GM10266 (cell line): Measurements from ENCODE around the gene VIPR1.

ENCODE experiments used
- DNase-seq: peaks from one replicate; pipeline ENCODE4 v3.0.0; 2012; ENCODE audit errors: extremely low spot score
- TF ChIP-seq, protein P1 (sequence below): IDR thresholded peaks from 2 replicates; pipeline ENCODE4 v1.5.1; 2012; ENCODE audit warnings: mild to moderate bottlenecking, low read depth; ENCODE audit not compliant: control insufficient read depth, insufficient read depth; ENCODE audit errors: missing control alignments

VIPR1 gene

DNA sequence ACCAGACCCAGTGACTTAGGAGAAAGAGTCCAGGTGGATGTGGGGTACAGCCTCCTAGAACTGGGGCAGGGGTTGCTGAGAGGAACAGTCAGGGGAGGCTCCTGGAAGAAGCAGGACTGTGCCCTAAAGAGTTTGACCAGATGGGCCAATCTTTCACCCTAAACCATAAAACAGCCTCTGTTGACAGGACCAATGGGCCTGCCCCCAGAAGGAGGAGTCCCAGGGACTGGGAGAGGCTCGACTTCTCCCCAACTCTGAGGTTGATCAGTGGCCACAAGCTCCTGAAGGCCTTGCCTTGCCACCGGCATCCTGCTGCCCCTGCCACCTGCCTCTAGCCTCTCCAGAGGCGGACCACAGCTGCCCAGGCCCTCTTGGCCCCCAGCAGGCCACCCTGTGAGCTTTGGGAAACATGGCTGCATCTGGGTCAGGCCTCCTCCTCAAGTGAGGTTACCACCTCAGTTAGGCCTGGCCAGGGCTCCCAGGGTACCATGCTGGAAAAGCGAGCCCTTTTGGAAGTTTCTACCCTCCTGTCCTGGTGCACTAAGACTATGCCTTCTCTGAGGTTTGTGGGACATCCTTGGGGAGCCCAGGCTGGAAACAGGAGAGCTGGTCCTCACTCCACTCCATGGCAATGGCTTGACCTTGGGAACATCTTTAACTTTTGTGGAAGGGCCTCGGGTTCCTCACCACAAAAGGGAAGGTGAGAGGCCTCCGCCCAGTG lies 2.8 kb downstream of the VIPR1 start:
- TF ChIP-seq, protein P1, sequence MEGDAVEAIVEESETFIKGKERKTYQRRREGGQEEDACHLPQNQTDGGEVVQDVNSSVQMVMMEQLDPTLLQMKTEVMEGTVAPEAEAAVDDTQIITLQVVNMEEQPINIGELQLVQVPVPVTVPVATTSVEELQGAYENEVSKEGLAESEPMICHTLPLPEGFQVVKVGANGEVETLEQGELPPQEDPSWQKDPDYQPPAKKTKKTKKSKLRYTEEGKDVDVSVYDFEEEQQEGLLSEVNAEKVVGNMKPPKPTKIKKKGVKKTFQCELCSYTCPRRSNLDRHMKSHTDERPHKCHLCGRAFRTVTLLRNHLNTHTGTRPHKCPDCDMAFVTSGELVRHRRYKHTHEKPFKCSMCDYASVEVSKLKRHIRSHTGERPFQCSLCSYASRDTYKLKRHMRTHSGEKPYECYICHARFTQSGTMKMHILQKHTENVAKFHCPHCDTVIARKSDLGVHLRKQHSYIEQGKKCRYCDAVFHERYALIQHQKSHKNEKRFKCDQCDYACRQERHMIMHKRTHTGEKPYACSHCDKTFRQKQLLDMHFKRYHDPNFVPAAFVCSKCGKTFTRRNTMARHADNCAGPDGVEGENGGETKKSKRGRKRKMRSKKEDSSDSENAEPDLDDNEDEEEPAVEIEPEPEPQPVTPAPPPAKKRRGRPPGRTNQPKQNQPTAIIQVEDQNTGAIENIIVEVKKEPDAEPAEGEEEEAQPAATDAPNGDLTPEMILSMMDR, result no peak

GRCh38 chr3:42505849-42506410 lies 3.5 kb downstream of the VIPR1 start:
- DNase-seq, result no peak
- TF ChIP-seq, protein P1, result no peak

More for the DNA sequence above, 2.8 kb downstream of the VIPR1 start:
- no peak for DNase-seq

GRCh38 chr3:42507252-42507651 lies 4.8 kb downstream of the VIPR1 start:
- DNase-seq, result no peak
- TF ChIP-seq, protein P1, result no peak

DNA sequence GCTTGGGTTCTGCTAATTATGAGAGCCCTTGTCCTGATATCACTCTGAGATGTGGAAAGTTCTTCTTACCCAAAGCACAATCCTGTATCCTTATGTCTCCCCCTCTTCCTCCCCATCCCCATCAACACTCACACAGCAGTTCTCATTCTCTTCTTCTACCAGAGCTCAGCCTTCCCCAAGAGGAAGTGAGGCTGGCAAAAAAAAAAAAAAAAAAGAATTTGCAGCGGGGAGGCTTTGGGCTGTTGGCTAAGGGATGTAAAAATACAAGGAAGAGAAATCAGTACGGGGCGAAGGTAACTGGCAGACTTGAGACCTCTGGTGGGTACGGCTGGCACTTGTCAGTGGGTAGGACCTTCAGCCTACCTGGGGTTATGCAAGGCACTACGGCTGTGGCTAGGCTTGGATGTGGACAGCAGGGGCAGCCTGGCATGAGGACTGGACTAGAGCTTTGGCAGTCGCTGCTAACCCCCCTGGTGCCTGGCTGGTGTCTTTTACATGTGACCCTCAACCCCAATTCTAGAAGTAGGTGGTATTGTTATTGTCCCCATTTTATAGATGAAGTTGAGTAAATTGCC lies 5.4 kb downstream of the VIPR1 start:
- TF ChIP-seq, protein P1, result no peak
- DNase-seq, result no peak

DNA sequence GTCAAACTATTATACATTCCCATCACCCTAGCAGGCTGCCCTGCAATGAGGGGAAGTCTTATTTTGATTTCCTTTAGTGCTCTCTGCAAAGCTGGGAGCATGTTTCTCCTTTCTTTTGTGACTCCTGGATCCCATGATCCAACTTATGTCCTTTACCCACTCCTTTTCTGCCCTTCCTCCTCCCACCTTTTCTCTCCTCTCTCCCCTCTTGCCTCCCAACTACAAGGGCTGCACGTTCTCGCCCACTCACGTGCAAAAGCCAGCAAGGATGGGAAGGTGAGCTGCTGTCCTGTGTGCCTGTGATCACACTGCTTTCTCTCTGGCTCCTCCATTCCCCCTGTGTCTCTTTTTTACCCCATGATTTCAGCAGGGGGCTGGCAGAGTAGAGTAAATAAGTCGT lies 6.1 kb downstream of the VIPR1 start:
- TF ChIP-seq, protein P1, result no peak
- no peak for DNase-seq

- DNase-seq, result no peak
- TF ChIP-seq, protein P1, result no peak
These were observed 6.7 kb downstream of the VIPR1 start for GRCh38 chr3:42509111-42509510.

DNA sequence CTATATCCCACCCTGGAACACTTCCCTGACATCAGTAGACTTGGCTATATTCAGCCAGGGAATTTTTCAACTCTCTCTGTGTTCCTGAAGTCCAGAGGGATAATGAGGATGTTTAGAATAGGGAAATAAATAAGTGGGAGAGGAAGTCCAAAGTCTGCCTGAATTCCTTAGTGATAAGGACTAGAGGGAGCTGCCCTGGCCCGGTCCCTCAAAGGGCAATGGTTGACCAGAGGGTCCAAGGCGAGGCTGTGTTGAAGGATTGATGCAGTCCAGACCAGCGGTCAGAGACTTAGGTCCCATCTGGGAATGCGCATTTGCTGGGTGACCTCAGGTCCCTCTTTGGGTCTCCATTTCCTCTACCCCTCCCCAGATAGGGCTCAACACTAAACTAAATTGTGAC lies 7.9 kb downstream of the VIPR1 start:
- no peak for DNase-seq
- TF ChIP-seq, protein P1, result no peak
